HepG2 (cell line): ENCODE data around the gene TFB1M.

Source experiments
- PTBP1 ChIP-seq: fragments of 200-400 bp; formaldehyde crosslinking; IDR thresholded peaks from 2 replicates; pipeline ENCODE4 v1.6.1; 2018; ENCODE audit warnings: low read length, low read depth; ENCODE audit not compliant: poor library complexity, severe bottlenecking
- TAF1 ChIP-seq: sonication (generic); formaldehyde crosslinking; IDR thresholded peaks from 2 replicates; pipeline ENCODE4 v1.4.0; 2020; ENCODE audit warnings: missing genetic modification reagents
- ZNF792 ChIP-seq: IDR thresholded peaks from 2 replicates; pipeline ENCODE4 v1.6.1; 2016
- TF ChIP-seq, protein P1 (sequence below): sonication (generic); formaldehyde crosslinking; IDR thresholded peaks from 2 replicates; pipeline ENCODE4 v1.5.0; 2020; ENCODE audit warnings: mild to moderate bottlenecking, missing genetic modification reagents, moderate library complexity
- TF ChIP-seq, protein P2 (sequence below), 2 experiments: sonication (generic) in 1 of 2; formaldehyde crosslinking in 1 of 2; IDR thresholded peaks; 2 replicates each; pipeline versions ENCODE4 v1.5.1 to v1.6.1; 2011 to 2020; ENCODE audit warnings: borderline replicate concordance in 1 of 2, low read depth in 1 of 2, low read length in 1 of 2, mild to moderate bottlenecking in 1 of 2, missing genetic modification reagents in 1 of 2, moderate library complexity in 1 of 2

DNA sequence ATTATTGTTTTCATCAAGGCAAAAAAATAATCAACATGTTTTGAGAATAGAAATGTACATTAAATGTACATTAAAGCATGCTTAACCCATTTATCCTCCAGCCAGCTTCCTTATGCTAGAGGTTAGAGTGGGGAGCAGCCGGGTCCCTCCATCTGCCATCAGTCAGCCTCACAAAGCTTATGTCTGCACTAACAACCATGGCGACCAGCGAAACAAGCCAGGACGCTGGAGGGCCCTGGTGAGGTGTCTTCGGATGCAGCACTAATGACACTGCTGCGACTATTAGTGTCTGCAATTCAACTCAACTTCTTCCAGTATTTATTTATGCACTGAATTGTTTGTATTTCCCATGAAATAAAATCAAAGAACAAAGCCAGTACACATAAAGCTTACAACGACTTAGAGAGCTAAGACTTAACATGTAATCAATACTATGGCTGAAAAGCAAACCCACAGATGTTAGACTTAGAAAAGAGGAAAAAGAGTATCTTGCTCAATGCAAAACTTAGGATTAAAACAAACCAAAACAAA is 43.7 kb downstream of the TFB1M start:
- TF ChIP-seq TAF1 (CRISPR knock-in tag), result no peak
- TF ChIP-seq, protein P1, sequence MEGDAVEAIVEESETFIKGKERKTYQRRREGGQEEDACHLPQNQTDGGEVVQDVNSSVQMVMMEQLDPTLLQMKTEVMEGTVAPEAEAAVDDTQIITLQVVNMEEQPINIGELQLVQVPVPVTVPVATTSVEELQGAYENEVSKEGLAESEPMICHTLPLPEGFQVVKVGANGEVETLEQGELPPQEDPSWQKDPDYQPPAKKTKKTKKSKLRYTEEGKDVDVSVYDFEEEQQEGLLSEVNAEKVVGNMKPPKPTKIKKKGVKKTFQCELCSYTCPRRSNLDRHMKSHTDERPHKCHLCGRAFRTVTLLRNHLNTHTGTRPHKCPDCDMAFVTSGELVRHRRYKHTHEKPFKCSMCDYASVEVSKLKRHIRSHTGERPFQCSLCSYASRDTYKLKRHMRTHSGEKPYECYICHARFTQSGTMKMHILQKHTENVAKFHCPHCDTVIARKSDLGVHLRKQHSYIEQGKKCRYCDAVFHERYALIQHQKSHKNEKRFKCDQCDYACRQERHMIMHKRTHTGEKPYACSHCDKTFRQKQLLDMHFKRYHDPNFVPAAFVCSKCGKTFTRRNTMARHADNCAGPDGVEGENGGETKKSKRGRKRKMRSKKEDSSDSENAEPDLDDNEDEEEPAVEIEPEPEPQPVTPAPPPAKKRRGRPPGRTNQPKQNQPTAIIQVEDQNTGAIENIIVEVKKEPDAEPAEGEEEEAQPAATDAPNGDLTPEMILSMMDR, result no peak
- no peak for TF ChIP-seq PTBP1
- TF ChIP-seq ZNF792, result no peak
- TF ChIP-seq, protein P2, sequence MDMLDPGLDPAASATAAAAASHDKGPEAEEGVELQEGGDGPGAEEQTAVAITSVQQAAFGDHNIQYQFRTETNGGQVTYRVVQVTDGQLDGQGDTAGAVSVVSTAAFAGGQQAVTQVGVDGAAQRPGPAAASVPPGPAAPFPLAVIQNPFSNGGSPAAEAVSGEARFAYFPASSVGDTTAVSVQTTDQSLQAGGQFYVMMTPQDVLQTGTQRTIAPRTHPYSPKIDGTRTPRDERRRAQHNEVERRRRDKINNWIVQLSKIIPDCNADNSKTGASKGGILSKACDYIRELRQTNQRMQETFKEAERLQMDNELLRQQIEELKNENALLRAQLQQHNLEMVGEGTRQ (IDR thresholded peaks at IDR 0.05; ENCODE audit: low read depth, low read length), result no peak
- TF ChIP-seq, protein P2 (CRISPR knock-in tag; IDR thresholded peaks at IDR 0.05; ENCODE audit: borderline replicate concordance), result no peak
